WTC11 (cell line): Measurements from ENCODE around the gene SLC11A2.

Source experiments
- ELF4 ChIP-seq: sonication (generic); formaldehyde crosslinking; IDR thresholded peaks from 2 replicates; pipeline ENCODE4 v1.8.1; 2022; ENCODE audit warnings: low read depth, mild to moderate bottlenecking, moderate library complexity, missing genetic modification reagents
- ESRRA ChIP-seq: sonication (generic); formaldehyde crosslinking; IDR thresholded peaks from 2 replicates; pipeline ENCODE4 v1.8.1; 2022; ENCODE audit warnings: mild to moderate bottlenecking, missing genetic modification reagents, borderline replicate concordance
- GRHL2 ChIP-seq: fragments of 250-450 bp; sonication (Bioruptor Pico); IDR thresholded peaks from 2 replicates; pipeline ENCODE4 v1.8.0; 2022; ENCODE audit warnings: mild to moderate bottlenecking, moderate library complexity; ENCODE audit not compliant: insufficient replicate concordance, severe bottlenecking
- IRF2 ChIP-seq: sonication (generic); formaldehyde crosslinking; IDR thresholded peaks from 2 replicates; pipeline ENCODE4 v1.8.0; 2022; ENCODE audit warnings: low read depth, missing genetic modification reagents, borderline replicate concordance
- JUN ChIP-seq: sonication (generic); formaldehyde crosslinking; IDR thresholded peaks from 2 replicates; pipeline ENCODE4 v1.8.0; 2023; ENCODE audit warnings: mild to moderate bottlenecking, missing genetic modification reagents
- KAT7 ChIP-seq: sonication (generic); formaldehyde crosslinking; IDR thresholded peaks from 2 replicates; pipeline ENCODE4 v1.8.1; 2023; ENCODE audit warnings: missing genetic modification reagents, mild to moderate bottlenecking, borderline replicate concordance
- MAX ChIP-seq: sonication (generic); formaldehyde crosslinking; IDR thresholded peaks from 2 replicates; pipeline ENCODE4 v1.8.0; 2022; ENCODE audit warnings: mild to moderate bottlenecking, missing genetic modification reagents
- NR2C2 ChIP-seq: sonication (generic); formaldehyde crosslinking; IDR thresholded peaks from 2 replicates; pipeline ENCODE4 v1.8.0; 2022; ENCODE audit warnings: mild to moderate bottlenecking, missing genetic modification reagents
- SP1 ChIP-seq: sonication (generic); formaldehyde crosslinking; conservative IDR thresholded peaks from 2 replicates; pipeline ENCODE4 v1.8.1; 2022; ENCODE audit warnings: missing genetic modification reagents
- ZNF138 ChIP-seq: sonication (generic); formaldehyde crosslinking; conservative IDR thresholded peaks from 2 replicates; pipeline ENCODE4 v1.8.1; 2022; ENCODE audit warnings: mild to moderate bottlenecking, moderate library complexity, missing genetic modification reagents
- TF ChIP-seq, protein P1 (sequence below): fragments of 200-600 bp; IDR thresholded peaks from 2 replicates; pipeline ENCODE4 v1.8.0; 2022; ENCODE audit warnings: antibody characterized with exemption
- TF ChIP-seq, protein P2 (sequence below): sonication (generic); formaldehyde crosslinking; IDR thresholded peaks from 2 replicates; pipeline ENCODE4 v1.8.0; 2022; ENCODE audit warnings: mild to moderate bottlenecking, missing genetic modification reagents
- TF ChIP-seq, protein P3 (sequence below): sonication (generic); formaldehyde crosslinking; conservative IDR thresholded peaks from 2 replicates; pipeline ENCODE4 v1.8.1; 2022; ENCODE audit warnings: mild to moderate bottlenecking, missing genetic modification reagents

GRCh38 chr12:51004504-51004903 is 21.7 kb downstream of the SLC11A2 start:
- TF ChIP-seq JUN, result no peak
- TF ChIP-seq, protein P1, sequence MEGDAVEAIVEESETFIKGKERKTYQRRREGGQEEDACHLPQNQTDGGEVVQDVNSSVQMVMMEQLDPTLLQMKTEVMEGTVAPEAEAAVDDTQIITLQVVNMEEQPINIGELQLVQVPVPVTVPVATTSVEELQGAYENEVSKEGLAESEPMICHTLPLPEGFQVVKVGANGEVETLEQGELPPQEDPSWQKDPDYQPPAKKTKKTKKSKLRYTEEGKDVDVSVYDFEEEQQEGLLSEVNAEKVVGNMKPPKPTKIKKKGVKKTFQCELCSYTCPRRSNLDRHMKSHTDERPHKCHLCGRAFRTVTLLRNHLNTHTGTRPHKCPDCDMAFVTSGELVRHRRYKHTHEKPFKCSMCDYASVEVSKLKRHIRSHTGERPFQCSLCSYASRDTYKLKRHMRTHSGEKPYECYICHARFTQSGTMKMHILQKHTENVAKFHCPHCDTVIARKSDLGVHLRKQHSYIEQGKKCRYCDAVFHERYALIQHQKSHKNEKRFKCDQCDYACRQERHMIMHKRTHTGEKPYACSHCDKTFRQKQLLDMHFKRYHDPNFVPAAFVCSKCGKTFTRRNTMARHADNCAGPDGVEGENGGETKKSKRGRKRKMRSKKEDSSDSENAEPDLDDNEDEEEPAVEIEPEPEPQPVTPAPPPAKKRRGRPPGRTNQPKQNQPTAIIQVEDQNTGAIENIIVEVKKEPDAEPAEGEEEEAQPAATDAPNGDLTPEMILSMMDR, result no peak
- TF ChIP-seq, protein P2, sequence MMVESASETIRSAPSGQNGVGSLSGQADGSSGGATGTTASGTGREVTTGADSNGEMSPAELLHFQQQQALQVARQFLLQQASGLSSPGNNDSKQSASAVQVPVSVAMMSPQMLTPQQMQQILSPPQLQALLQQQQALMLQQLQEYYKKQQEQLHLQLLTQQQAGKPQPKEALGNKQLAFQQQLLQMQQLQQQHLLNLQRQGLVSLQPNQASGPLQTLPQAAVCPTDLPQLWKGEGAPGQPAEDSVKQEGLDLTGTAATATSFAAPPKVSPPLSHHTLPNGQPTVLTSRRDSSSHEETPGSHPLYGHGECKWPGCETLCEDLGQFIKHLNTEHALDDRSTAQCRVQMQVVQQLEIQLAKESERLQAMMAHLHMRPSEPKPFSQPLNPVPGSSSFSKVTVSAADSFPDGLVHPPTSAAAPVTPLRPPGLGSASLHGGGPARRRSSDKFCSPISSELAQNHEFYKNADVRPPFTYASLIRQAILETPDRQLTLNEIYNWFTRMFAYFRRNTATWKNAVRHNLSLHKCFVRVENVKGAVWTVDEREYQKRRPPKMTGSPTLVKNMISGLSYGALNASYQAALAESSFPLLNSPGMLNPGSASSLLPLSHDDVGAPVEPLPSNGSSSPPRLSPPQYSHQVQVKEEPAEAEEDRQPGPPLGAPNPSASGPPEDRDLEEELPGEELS (CRISPR knock-in tag), result no peak
- TF ChIP-seq MAX (CRISPR knock-in tag), result no peak
- no peak for TF ChIP-seq KAT7
- TF ChIP-seq ESRRA (CRISPR knock-in tag), result no peak
- no peak for TF ChIP-seq GRHL2 (CRISPR knock-in tag)
- TF ChIP-seq, protein P3, sequence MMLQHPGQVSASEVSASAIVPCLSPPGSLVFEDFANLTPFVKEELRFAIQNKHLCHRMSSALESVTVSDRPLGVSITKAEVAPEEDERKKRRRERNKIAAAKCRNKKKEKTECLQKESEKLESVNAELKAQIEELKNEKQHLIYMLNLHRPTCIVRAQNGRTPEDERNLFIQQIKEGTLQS (CRISPR knock-in tag), result no peak
- TF ChIP-seq SP1 (CRISPR knock-in tag), result no peak
- no peak for TF ChIP-seq ELF4 (CRISPR knock-in tag)
- TF ChIP-seq ZNF138 (CRISPR knock-in tag), result no peak
- TF ChIP-seq NR2C2, result no peak
- no peak for TF ChIP-seq IRF2
